ENCODE data around the gene CELF6.

CELF6 gene

GRCh38 chr15:72319985-72320671, at the start of gene CELF6:
TSS of gene CELF6 (minus strand) at chr15:72320157. CDS start at chr15:72319874, 283 bp downstream.
- TF ChIP-seq, protein P1, sequence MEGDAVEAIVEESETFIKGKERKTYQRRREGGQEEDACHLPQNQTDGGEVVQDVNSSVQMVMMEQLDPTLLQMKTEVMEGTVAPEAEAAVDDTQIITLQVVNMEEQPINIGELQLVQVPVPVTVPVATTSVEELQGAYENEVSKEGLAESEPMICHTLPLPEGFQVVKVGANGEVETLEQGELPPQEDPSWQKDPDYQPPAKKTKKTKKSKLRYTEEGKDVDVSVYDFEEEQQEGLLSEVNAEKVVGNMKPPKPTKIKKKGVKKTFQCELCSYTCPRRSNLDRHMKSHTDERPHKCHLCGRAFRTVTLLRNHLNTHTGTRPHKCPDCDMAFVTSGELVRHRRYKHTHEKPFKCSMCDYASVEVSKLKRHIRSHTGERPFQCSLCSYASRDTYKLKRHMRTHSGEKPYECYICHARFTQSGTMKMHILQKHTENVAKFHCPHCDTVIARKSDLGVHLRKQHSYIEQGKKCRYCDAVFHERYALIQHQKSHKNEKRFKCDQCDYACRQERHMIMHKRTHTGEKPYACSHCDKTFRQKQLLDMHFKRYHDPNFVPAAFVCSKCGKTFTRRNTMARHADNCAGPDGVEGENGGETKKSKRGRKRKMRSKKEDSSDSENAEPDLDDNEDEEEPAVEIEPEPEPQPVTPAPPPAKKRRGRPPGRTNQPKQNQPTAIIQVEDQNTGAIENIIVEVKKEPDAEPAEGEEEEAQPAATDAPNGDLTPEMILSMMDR (IDR thresholded peaks at IDR 0.05; ENCODE audit: control insufficient read depth, insufficient read depth, low read depth, low read length, missing control alignments), result no peak
- peak within 1 kb of the TSS; percentile 46 for H3K4me3 ChIP-seq (ENCODE audit: control insufficient read depth, low read depth, low read length)
- no peak for DNase-seq (ENCODE audit: low read depth)

- TF ChIP-seq, protein P1 (IDR thresholded peaks at IDR 0.05; ENCODE audit: control insufficient read depth, insufficient read depth, low read depth, low read length, missing control alignments), result no peak
- H3K4me3 ChIP-seq (ENCODE audit: control insufficient read depth, low read depth, low read length), result no peak overlapping the region
- no peak for DNase-seq (ENCODE audit: low read depth)
These were observed 48.9 kb upstream of the CELF6 start for GRCh38 chr15:72368899-72369298.

- TF ChIP-seq, protein P1 (IDR thresholded peaks at IDR 0.05; ENCODE audit: control insufficient read depth, insufficient read depth, low read depth, low read length, missing control alignments), result no peak
- H3K4me3 ChIP-seq (ENCODE audit: control insufficient read depth, low read depth, low read length), result no peak overlapping the region
- DNase-seq (ENCODE audit: low read depth), result no peak
These were observed 48.4 kb upstream of the CELF6 start for GRCh38 chr15:72368325-72368724.

- no peak for DNase-seq (ENCODE audit: low read depth)
- TF ChIP-seq, protein P1 (IDR thresholded peaks at IDR 0.05; ENCODE audit: control insufficient read depth, insufficient read depth, low read depth, low read length, missing control alignments), result no peak
- no peak overlapping the region for H3K4me3 ChIP-seq (ENCODE audit: control insufficient read depth, low read depth, low read length)
These were observed 45.9 kb upstream of the CELF6 start for GRCh38 chr15:72365844-72366243.

DNA sequence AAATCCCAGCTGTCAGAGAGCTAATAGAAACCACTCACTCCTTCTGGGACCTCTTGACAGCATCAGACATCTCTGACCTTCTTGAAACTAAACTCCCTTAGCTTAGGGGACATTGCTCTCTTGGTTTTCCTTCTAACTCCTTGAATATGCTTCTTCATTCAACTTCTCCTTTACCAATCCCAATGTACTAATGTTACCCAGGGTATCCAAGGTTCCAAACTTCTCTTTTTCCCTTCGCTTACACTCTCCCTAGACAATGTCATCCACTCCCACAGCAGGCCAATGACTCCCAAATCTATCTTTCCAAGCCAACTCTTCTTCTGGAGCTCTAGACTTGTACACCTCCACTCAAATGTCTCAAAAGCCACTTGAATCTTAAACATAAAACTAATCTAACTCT, 41.2 kb upstream of the CELF6 start:
- H3K4me3 ChIP-seq (ENCODE audit: control insufficient read depth, low read depth, low read length), result no peak overlapping the region
- TF ChIP-seq, protein P1 (IDR thresholded peaks at IDR 0.05; ENCODE audit: control insufficient read depth, insufficient read depth, low read depth, low read length, missing control alignments), result no peak

GRCh38 chr15:72358650-72359171, 38.8 kb upstream of the CELF6 start:
- TF ChIP-seq, protein P1 (IDR thresholded peaks at IDR 0.05; ENCODE audit: control insufficient read depth, insufficient read depth, low read depth, low read length, missing control alignments), result no peak
- H3K4me3 ChIP-seq (ENCODE audit: control insufficient read depth, low read depth, low read length), result no peak overlapping the region
- peak; percentile 35 for DNase-seq (ENCODE audit: low read depth)

More for the DNA sequence above, 41.2 kb upstream of the CELF6 start:
- DNase-seq (ENCODE audit: low read depth), result no peak

All from AG09309 (cell line).